ENCODE measurements around the gene BCCIP. TPM values are rescaled to one million over a fixed set of nuclear protein-coding genes. Genes with fewer than 3 reads are reported as not detected.

Gene BCCIP
- total and polyA plus RNA-seq, 2 of the 8 experiments (the other 6 are each of a cell fraction or from before 2014, with no cell fraction given): 33.9 to 120 TPM

DNA sequence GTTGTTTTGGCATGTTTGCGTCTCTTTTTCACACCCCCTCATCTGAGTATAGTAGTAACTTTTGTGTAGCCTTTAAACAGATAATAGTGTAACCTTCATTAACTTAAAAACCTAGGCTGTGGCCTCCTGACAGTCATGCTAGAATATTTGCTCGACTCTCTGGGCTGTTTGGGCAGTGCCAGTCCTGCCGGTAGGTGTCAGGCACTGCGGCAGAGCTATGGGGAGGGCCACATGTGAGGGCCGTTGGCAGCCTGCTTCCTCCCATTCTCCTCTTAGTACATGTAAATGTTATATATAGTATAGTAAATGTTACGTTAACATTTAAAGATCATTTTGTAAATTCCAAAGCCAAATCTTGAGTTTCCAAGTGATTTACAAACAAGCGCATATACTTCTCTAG, 26.1 kb downstream of the BCCIP start:
- TF ChIP-seq POU5F1 (IDR thresholded peaks at IDR 0.05; ENCODE audit: low read depth, low read length): no peak
- TF ChIP-seq CEBPB (IDR thresholded peaks at IDR 0.05; ENCODE audit: low read depth, low read length): no peak
- TF ChIP-seq CBX5 (IDR thresholded peaks at IDR 0.05; ENCODE audit: low read depth, low read length): no peak
- TF ChIP-seq SP2 (IDR thresholded peaks at IDR 0.05; ENCODE audit: low read length): no peak
- TF ChIP-seq ASH2L (IDR thresholded peaks at IDR 0.05; ENCODE audit: low read length): no peak
- TF ChIP-seq, protein P1, sequence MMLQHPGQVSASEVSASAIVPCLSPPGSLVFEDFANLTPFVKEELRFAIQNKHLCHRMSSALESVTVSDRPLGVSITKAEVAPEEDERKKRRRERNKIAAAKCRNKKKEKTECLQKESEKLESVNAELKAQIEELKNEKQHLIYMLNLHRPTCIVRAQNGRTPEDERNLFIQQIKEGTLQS (IDR thresholded peaks at IDR 0.05; ENCODE audit: insufficient read depth, low read depth, low read length): no peak
- no peak for TF ChIP-seq RBBP5 (IDR thresholded peaks at IDR 0.05; ENCODE audit: borderline replicate concordance, low read depth, low read length)
- TF ChIP-seq, protein P2, sequence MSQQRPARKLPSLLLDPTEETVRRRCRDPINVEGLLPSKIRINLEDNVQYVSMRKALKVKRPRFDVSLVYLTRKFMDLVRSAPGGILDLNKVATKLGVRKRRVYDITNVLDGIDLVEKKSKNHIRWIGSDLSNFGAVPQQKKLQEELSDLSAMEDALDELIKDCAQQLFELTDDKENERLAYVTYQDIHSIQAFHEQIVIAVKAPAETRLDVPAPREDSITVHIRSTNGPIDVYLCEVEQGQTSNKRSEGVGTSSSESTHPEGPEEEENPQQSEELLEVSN (IDR thresholded peaks at IDR 0.05): no peak
- DNase-seq (ENCODE audit: low read depth in 1 of 2, low spot score in 2 of 2) (no peak), FAIRE-seq (no peak)
- H2BK15ac ChIP-seq (ENCODE audit: low read length): no peak overlapping the region
- H4K91ac ChIP-seq (replicated peaks; ENCODE audit: insufficient read length, low read length): no peak overlapping the region
- H4K20me1 ChIP-seq (replicated peaks in 1 of 2; ENCODE audit: control insufficient read depth in 1 of 2, insufficient read depth in 2 of 2, low read length in 2 of 2): peaks cover 0 to 1% of the 10 kb centered on the region in 2 experiments
- CTCF ChIA-PET (ENCODE audit: partially characterized antibody): no interaction called here
- no peak overlapping the region for H3K18ac ChIP-seq (ENCODE audit: extremely low read depth, low read length)
- H3K79me1 ChIP-seq (ENCODE audit: low read depth, low read length): no peaks in the 10 kb centered on the region
- no peak overlapping the region for H3K56ac ChIP-seq (replicated peaks; ENCODE audit: insufficient read length, low read depth, low read length)
- H3K9ac ChIP-seq (replicated peaks in 1 of 4; ENCODE audit: extremely low read depth in 1 of 4, low read depth in 3 of 4, low read length in 3 of 4): no peak overlapping the region
- H3K36me3 ChIP-seq (ENCODE audit: control insufficient read depth in 2 of 4, insufficient read depth in 4 of 4, low read length in 3 of 4): peaks cover 0 to 20% (median 8%) of the 10 kb centered on the region in 4 experiments; a peak in 5 of 8 replicates
- WGBS, 2 experiments (ENCODE audit: extremely low coverage in 1 of 2, insufficient coverage in 1 of 2, insufficient read length in 1 of 2, insufficient replicate concordance in 2 of 2, low coverage in 1 of 2, low lambda C conversion rate in 2 of 2, missing lambda C conversion rate in 1 of 2): 91% methylated on average over 7 of the region's 7 CpGs; no CpG with 5 or more reads in 1 of the 2 experiments
- H2AK5ac ChIP-seq (ENCODE audit: low read depth, low read length): no peak overlapping the region
- no peak overlapping the region for H3K27ac ChIP-seq (ENCODE audit: low read depth, low read length)
- H2BK5ac ChIP-seq (ENCODE audit: low read depth, low read length): no peak overlapping the region
- H2AFZ ChIP-seq (ENCODE audit: low read length): no peak overlapping the region
- no peak overlapping the region for H3K4me2 ChIP-seq (ENCODE audit: insufficient read depth in 1 of 2, low read depth in 2 of 2, low read length in 2 of 2)
- no peaks in the 10 kb centered on the region for H3K4me1 ChIP-seq (replicated peaks in 1 of 4; ENCODE audit: control insufficient read depth in 3 of 4, insufficient read depth in 4 of 4, low read length in 3 of 4)
- no peak overlapping the region for H2BK12ac ChIP-seq (ENCODE audit: low read depth, low read length)
- H4K8ac ChIP-seq (ENCODE audit: extremely low read depth, insufficient read depth, low read length): no peak overlapping the region
- no peak overlapping the region for H4K5ac ChIP-seq (ENCODE audit: insufficient read length, low read depth, low read length)
- POLR2A ChIA-PET (ENCODE audit: partially characterized antibody): interaction anchor here (1.3 kb wide), 1 partner anchor 13 kb away, joined by 4 read pairs; no protein-coding TSS in a partner anchor
- no peaks in the 10 kb centered on the region for H3K9me3 ChIP-seq (ENCODE audit: insufficient read depth in 2 of 2, low read depth in 1 of 2, low read length in 1 of 2)
- H3K4ac ChIP-seq (replicated peaks; ENCODE audit: insufficient read length, low read depth, low read length): no peak overlapping the region
- no peak overlapping the region for H3K23ac ChIP-seq (ENCODE audit: insufficient read length)
- no peaks in the 10 kb centered on the region for H3K27me3 ChIP-seq (replicated peaks in 1 of 4; ENCODE audit: control insufficient read depth in 3 of 4, extremely low read depth in 1 of 4, insufficient read depth in 3 of 4, low read length in 3 of 4)
- no peak overlapping the region for H2BK120ac ChIP-seq (replicated peaks; ENCODE audit: low read depth, low read length)
- H3K4me3 ChIP-seq (ENCODE audit: extremely low read depth in 1 of 4, insufficient read depth in 2 of 4, low read depth in 3 of 4, low read length in 4 of 4): no peak overlapping the region
- H3K14ac ChIP-seq (ENCODE audit: insufficient read length): no peak overlapping the region
- H2BK20ac ChIP-seq (ENCODE audit: low read length): no peak overlapping the region
- no peaks in the 10 kb centered on the region for H3K79me2 ChIP-seq (ENCODE audit: control insufficient read depth in 1 of 2, insufficient read depth in 2 of 2, low read length in 2 of 2)
- no peaks in the 10 kb centered on the region for H3K23me2 ChIP-seq (ENCODE audit: low read depth, low read length)

Data from H1 (cell line).